GM19351 (cell line): ENCODE measurements around the gene UBXN11.

Experiments used
- ATAC-seq: cut with Tn5 transposase; IDR thresholded peaks from one replicate; pipeline ENCODE4 v1.9.1; 2021; ENCODE audit warnings: mild to moderate bottlenecking, moderate library complexity; ENCODE audit not compliant: unreplicated experiment

The UBXN11 gene

DNA sequence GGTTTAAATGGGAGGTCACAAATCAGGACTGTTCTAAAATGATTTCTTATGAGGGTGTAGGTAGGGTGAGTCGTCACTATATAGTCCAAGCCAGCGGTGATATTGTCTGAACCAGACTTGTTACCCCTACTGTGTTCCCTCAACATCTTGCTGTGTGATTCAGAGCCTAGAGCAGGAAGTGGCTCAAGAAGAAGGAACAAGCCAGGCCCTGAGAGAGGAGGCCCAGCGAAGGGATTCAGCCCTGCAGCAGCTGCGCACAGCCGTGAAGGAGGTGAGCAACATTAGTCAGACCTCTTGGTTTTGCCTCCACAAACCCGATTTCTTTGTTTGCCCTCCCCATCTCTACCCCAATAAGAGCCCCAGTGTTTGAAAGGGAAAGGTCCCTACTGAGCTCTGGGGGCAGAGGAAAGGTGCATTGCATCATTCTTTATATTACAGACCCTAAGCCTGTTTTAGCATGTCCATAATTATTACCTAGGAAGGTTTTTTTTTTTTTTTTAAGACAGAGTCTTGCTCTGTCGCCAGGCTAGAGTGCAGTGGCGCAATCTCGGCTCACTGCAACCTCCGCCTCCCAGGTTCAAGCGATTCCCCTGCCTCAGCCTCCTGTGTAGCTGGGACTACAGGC, 31.5 kb downstream of the UBXN11 start:
- ATAC-seq, result no peak

DNA sequence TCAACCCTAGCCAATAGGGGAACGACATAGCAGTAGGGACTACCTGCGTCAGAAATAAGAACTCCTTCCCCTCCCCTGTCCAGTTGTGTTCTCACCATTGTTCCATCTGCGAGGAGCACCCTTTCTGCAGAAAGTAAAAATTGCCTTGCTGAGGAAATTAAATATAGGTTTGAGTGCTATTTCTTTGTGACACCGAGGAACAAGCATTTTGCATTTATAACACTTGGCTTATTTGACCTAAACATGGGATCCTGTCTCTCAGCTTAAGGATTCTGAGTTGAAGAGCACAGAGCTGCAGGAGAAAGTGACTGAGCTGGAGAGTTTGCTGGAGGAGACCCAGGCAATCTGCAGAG, 37.3 kb downstream of the UBXN11 start:
- no peak for ATAC-seq

GRCh38 chr1:26268290-26269197, 37.9 kb downstream of the UBXN11 start:
- no peak for ATAC-seq

- ATAC-seq, result no peak
Observed at GRCh38 chr1:26265405-26265804, 41.0 kb downstream of the UBXN11 start.

GRCh38 chr1:26263212-26263611, 43.2 kb downstream of the UBXN11 start:
- ATAC-seq, result no peak

GRCh38 chr1:26259578-26259977, 46.9 kb downstream of the UBXN11 start:
- ATAC-seq, result no peak

- ATAC-seq, result no peak
Observed at GRCh38 chr1:26259005-26259404, 47.4 kb downstream of the UBXN11 start.

DNA sequence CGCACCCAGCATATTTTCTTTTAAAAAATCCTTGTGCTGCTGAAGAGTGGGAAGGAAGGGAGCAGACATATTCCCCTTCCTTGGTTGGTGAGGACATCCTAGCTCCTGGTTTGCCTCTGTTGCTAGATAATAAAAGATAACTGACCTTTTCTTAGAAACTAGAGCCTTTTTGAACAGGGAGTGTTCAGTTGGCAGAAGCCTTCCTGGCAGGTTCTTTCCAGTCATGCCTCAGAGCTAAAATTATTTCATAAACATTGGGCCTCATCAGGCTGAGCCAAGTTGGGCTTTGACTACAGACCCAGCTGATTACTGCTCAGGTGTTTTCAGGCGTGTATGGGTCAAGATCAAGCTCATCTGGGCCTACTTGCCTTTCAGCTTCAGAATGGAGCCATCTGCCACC, 49.2 kb downstream of the UBXN11 start:
- no peak for ATAC-seq

DNA sequence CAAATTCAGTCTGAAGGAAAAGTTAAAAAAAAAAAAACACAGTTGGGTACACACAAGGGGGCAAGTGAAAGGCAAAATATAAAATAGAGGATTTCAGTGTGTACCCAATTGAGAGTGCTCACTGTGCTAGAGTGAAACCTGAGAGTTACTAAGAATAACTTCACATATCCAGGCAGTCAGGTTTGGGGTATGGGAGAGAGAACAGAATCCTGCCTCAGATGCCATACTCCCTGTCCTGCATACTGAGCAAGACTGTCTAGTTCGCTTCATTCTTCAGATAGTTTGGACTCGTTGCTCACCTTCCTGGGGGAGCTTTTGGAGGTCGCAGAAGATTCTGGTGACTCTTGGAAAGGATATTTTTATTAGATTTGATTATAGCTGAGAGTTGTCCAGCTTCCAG, 52.0 kb downstream of the UBXN11 start:
- ATAC-seq, result no peak

GRCh38 chr1:26252718-26253117, 53.7 kb downstream of the UBXN11 start:
- ATAC-seq, result no peak

DNA sequence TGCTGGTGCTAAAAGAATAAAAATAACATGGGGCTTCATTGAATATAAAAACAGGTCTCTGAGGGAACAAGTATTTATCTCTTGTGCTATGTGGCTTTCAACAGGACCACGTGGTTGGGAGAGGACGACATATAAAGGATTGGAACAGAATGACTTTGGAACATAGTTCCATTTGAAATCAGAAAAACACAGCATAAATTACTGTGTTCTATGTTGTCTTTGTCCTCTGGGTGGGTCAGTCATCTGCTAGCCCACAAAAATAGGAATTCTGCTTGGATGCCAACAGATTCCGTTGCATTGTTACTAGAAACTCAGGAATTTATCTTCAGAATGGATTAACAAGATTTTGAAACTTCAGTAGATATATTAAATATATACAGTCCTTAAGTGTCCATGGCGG, 66.5 kb downstream of the UBXN11 start:
- no peak for ATAC-seq

- no peak for ATAC-seq
Observed at GRCh38 chr1:26237230-26237966, 69.0 kb downstream of the UBXN11 start.

GRCh38 chr1:26234644-26235370, 71.6 kb downstream of the UBXN11 start:
- ATAC-seq, result no peak

DNA sequence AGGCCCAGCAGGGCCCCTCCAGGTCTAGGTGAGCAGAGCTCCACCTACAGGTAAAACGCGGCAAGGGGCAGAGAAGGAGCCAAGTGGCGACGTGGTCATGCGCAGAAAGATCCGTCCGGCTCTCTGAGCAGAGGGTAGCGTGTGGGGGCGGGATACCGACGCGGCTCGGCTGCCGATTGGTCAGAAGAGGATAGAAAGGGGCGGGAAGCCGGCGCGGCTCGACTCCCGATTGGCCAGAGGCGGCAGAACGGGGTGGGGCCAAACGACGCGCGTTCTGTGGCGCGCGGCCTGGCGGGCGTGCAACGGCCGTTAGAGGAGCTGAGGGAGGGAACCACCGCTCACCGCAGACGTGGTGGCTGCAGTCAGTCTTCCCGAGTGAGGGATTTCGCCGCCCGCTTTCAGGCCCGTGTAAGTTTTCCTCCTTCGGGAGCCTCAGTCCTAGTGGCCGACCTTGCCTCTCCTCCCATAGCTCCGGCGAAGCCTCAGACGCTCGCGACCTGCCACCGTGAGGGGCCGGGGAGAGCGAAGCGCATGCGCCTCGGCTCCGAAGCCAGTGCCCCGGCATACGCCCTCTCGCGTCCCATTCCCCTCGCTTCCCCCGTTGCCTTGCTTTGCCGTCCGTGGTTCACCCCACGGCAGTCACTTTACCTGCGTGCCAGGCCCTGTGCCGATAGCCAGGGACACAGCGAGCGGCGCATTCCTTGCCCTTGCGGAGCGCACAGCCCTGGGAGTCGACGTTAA, 72.4 kb downstream of the UBXN11 start, which contains the start of gene CEP85:
CEP85 (plus strand) TSS at position 298 of the 741 bp plus-strand sequence. CDS start 5,584 bp downstream, outside the sequence.
- ATAC-seq, result peak; percentile 85
